ENCODE results near the gene ATAT1. TPM values are rescaled to one million over a fixed set of nuclear protein-coding genes. Genes with fewer than 3 reads are reported as not detected.

Gene ATAT1
- total and polyA plus RNA-seq, 9 of the 15 experiments (the other 6 are each of a cell fraction or from before 2014, with no cell fraction given), result 0.65 to 5.8 (median 1.6) TPM

DNA sequence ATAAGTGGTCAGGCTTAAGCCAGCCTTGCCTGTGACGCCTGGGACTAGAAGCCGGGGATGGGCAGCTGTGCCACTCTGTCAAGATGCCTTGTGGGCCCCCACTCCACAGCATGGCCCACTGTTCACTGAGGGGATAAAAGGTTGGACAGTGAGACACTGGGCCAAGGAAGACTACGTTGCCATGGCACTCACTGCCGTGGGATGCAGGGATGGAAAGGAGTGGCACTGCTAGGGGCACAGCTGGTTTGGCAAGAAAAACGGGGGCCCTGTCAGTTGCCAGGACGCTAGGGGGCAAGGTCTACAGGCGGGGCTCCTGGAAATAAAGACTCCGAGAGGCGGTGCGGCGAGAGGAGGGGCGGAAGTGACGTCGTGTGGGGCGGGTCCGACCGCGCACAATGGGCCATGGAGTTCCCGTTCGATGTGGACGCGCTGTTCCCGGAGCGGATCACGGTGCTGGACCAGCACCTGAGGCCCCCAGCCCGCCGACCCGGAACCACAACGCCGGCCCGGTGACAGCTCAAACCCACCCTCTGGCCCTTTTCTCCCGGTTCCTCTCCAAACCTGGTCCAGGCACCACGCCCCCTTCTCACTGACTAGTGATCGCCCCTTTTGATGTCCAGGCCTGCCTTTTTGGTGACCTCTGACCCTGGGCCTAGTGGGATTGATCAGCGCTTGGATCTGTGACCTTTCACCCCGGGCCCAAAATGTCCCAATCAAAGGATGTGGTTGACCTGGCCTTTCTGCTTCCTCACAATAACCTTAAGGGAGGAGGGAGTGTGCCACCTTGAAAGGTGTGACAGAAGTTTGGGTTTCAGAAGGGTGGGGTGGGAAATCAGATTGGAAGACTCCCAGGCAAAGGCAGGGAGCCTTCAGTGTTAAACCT is at the start of gene ATAT1 (continued):
- TF ChIP-seq, protein P1, sequence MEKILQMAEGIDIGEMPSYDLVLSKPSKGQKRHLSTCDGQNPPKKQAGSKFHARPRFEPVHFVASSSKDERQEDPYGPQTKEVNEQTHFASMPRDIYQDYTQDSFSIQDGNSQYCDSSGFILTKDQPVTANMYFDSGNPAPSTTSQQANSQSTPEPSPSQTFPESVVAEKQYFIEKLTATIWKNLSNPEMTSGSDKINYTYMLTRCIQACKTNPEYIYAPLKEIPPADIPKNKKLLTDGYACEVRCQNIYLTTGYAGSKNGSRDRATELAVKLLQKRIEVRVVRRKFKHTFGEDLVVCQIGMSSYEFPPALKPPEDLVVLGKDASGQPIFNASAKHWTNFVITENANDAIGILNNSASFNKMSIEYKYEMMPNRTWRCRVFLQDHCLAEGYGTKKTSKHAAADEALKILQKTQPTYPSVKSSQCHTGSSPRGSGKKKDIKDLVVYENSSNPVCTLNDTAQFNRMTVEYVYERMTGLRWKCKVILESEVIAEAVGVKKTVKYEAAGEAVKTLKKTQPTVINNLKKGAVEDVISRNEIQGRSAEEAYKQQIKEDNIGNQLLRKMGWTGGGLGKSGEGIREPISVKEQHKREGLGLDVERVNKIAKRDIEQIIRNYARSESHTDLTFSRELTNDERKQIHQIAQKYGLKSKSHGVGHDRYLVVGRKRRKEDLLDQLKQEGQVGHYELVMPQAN (IDR thresholded peaks at IDR 0.05; ENCODE audit: borderline replicate concordance), result peak; percentile 62; the same call in 1 of the 2 replicates
- TF ChIP-seq ZNF282 (CRISPR knock-in tag; IDR thresholded peaks at IDR 0.05) (no peak), ELF1 (tag; IDR thresholded peaks at IDR 0.05) (no peak), PHB2 (IDR thresholded peaks at IDR 0.05; ENCODE audit: low read depth) (no peak), HMG20A (CRISPR knock-in tag; conservative IDR thresholded peaks at IDR 0.05) (no peak), ZNF431 (CRISPR knock-in tag; IDR thresholded peaks at IDR 0.05) (no peak), ZNF318 (IDR thresholded peaks at IDR 0.05; ENCODE audit: borderline replicate concordance in 1 of 2, low read depth in 1 of 2) (no peak), E2F5 (CRISPR knock-in tag; IDR thresholded peaks at IDR 0.05) (no peak), KLF13 (tag; IDR thresholded peaks at IDR 0.05; ENCODE audit: borderline replicate concordance, low read depth) (peak; percentile 74; the same call in 1 of the 2 replicates), ZNF512 (tag; IDR thresholded peaks at IDR 0.05) (no peak), ZBTB5 (IDR thresholded peaks at IDR 0.05) (no peak)

Data from K562 (cell line).